Activated gamma-delta T cell treated with anti-CD3 and anti-CD28 coated beads, Interleukin-2, amount 50 U/mL, for 16 hours (primary cell): ENCODE data around the gene BAK1.
A peak's percentile ranks its signal among the peaks of the same experiment; 100 is the strongest.

ENCODE experiments used
- DNase-seq: peaks from one replicate; pipeline ENCODE4 v3.0.0-alpha.2; 2020; ENCODE audit warnings: low read depth

BAK1 gene

GRCh38 chr6:33579828-33580714 lies at the start of gene BAK1:
Gene BAK1, minus strand, starts transcription at chr6:33580276. Its CDS starts 2,672 bp downstream, at chr6:33577604.
- peak; percentile 77 for DNase-seq

DNA sequence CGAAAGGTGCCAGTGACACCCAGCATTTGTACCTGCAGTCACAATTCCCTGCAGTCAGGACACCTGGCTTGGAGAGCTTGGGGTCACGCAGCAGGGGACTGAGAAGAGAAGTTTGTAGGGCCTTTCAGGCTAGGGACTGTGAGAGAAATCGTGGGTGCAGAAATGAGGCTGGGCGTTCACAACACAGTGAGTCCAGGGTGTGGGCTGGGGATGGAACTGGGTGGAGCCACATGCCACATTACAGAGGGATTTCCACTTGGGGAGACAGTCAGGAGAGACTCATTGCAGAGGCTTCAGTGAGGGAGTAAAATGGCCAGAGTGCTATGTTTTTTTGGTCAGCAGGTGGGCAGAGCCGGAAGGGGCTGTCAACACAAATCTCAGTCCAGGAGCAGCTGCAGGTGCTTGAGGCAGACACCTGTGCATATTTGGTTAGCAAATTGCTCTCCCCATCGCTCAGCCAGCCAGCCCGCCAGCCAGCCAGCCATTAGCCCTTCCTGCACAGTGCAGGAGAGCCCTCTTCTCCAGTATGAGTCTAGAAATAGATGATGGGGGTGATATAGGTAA lies 48.4 kb upstream of the BAK1 start:
- no peak for DNase-seq

GRCh38 chr6:33627876-33628275 lies 47.8 kb upstream of the BAK1 start:
- DNase-seq: no peak

GRCh38 chr6:33624856-33625255 lies 44.8 kb upstream of the BAK1 start:
- no peak for DNase-seq

GRCh38 chr6:33623895-33624381 lies 43.9 kb upstream of the BAK1 start:
- no peak for DNase-seq

- DNase-seq: no peak
Observed at GRCh38 chr6:33622456-33623431, 42.7 kb upstream of the BAK1 start.

GRCh38 chr6:33621711-33622388 lies 41.8 kb upstream of the BAK1 start:
- DNase-seq: peak; percentile 19

DNA sequence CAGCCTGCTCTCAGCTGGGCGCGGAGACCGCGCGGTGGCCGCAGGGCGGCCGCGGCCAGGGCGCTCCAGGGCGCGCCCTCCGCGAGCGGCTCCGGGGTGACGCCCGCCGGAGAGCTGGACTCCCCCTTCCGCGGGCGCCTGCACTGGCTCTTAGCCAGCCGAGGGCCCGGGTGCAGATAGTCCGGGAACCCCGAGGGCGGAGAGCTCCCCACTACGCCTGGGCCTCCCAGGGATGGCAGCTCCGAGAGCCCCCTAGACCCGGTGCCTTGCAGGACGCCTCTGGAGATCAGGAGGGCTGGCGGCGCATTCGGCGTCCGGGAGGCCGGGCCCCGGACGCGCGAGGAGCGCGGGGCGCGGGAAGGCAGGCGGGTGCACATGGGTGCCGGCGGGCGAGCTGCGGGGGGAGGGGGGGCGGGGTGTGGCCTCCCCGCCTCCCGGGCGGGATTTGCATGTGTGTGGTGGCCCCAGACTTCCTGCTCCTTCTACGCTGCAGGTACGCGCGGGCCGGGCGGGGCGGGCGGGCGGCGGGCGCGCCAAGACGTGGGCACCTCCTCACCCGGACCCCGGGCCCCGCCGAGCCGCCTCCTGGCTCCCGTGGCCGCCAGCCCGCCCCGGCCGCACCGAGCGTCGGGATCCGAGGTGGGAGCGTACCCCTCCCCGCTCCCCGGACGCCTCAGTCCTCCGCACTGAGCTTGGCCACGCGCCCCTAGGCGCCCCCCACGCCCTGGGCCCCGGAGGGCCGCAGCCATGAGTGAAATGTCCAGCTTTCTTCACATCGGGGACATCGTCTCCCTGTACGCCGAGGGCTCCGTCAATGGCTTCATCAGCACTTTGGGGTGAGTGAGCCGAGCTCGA lies 41.0 kb upstream of the BAK1 start, which contains the start of gene ITPR3:
Gene ITPR3 (plus strand): TSS at position 467 of the 855 bp plus-strand sequence. CDS start 281 bp downstream, at position 748.
- DNase-seq: peak; percentile 50

GRCh38 chr6:33620158-33620855 lies 40.2 kb upstream of the BAK1 start:
- no peak for DNase-seq

DNA sequence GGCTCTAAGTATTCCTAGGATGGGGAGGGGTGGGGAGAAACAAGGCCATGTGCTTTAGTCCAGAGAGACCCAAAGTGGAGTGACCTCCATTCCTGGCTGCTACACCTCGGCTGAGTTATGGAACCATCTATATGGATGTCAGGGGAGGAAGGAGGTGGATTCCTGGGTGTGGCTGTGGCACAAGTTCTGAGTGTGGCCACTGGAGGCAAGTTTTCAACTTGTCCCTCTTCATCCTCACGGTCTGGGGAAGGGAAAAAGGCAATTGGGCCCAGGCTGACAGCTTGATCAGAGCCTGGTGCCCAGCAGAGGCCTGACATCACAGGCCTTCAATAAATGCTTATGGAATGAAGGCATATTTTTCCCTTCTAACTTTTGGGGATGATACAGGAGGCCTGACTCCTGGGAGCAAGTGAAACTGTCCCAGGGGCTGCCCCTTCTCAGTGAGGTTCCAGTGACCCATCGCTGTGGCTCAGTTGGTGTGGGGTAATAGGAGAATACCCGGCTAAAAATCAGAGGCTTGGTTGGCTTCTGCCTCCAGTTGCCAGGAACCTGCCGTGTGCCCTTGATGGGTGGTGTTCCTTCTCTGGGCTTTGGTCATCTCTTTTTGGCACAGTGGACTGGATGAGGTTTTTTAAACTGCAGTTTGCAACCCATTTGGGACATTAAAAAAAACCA lies 39.2 kb upstream of the BAK1 start:
- DNase-seq: no peak

DNA sequence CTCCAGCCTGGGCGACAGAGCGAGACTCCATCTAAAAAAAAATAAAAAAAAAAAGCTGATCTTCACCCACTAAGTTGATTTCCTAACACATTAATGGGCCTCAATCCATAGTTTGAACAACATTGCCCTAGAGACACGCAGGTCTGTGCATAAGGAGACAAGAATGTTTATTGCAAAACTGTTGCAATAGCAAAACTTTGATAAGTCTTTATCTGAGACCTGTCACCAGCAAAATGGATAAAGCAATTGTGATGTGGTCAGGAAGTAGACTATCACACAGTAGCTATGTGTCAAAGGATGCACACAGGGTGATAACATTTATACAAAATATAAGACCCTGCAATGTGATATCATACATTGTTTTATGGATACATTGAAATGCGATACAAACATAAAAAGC lies 36.8 kb upstream of the BAK1 start:
- no peak for DNase-seq

- DNase-seq: no peak
Observed at GRCh38 chr6:33616113-33616512, 36.0 kb upstream of the BAK1 start.

GRCh38 chr6:33613795-33614168 lies 33.7 kb upstream of the BAK1 start:
- DNase-seq: no peak

DNA sequence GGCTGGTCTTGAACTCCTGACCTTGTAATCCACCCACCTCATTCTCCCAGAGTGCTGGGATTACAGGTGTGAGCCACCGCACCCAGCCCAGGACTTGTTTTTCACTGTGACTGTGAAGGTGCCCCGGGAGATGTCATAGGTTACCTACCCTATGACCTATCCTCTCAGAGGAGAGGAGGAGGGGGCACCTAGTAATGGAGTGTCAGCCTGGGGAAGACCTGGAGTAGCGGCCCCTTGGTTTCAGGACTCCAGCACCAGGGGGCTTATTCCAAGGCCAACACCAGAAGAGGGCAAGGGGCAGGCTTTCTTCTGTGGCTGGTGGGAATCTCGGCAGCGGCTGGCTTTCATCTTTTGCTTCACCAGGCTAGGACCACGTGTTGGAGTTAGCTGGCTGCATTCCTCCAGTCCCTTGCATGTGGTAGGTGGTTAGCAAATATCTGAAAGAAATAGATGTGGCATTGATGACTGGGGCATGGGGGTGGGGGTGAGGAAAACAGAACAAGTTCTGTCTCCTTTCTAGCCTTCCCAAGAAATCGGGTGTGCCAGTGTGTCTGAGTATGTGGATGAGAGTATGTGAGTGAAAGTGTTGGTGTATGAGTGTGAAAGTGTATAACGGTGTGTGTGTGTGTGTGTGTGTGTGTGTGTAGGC lies 33.2 kb upstream of the BAK1 start:
- DNase-seq: no peak

- DNase-seq: no peak
Observed at GRCh38 chr6:33610779-33611732, 31.0 kb upstream of the BAK1 start.

DNA sequence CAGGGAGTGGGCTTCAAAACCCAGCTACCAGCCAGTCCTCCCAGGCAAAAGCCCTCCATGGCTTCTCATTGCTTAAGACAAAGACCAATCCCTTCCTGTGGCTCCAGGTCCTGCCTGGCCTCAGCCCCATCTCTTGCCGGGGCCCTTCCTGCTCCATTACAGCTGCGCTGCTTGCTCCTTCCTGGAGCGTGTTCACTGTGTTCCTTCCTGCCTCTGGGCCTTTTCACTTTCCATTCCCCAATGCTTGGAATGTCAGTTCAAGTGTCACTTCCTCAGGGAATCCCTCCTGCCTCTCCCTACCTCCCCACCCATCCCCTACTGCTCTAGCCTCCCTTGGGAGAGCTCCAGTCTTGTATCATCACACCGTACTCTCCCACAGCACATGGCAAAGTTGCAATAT lies 30.0 kb upstream of the BAK1 start:
- DNase-seq: no peak

GRCh38 chr6:33609528-33609927 lies 29.5 kb upstream of the BAK1 start:
- no peak for DNase-seq

DNA sequence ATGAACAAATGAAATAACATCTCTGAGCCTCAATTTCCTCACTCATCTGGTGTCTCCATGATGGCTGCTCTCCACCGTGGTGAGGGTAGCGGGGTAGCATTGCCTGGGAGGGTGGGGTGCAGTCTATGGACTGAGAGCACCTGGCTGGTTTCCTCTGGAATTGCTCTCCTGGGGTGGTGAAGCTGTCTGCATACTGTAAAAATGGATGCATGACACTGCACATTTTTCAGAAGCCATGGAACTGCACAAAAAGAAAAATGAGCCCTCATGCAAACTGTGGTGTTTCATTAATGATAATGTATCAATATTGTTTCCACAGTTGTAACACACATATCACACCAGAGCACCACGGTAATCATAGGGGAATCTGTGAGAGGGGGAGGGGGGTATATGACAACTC lies 28.9 kb upstream of the BAK1 start:
- no peak for DNase-seq
